GM12878 (cell line): ENCODE results near the gene IGF2BP1. TPM values are rescaled to one million over a fixed set of nuclear protein-coding genes. Genes with fewer than 3 reads are reported as not detected.

Experiments
- ATAC-seq: fragments of 200-7000 bp; cut with Tn5 transposase; 3 replicates; pipeline ENCODE4 v1.9.1; 2020; ENCODE audit warnings: mild to moderate bottlenecking, moderate library complexity
- BruUV-seq: library from RNA; stranded (reverse); fragments of 400-500 nt; replicated peaks from 2 replicates; lab custom pipeline; 2021; lab: Mats Ljungman, UMichigan
- CTCF ChIA-PET: fragments of 300-600 bp; sonication (Branson Sonifier 250); formaldehyde crosslinking; extraction: SDS; loops from one replicate; lab custom pipeline; 2021; ENCODE audit warnings: inconsistent platforms; lab: Yijun Ruan, JAX
- POLR2A ChIA-PET: fragments of 350-600 bp; formaldehyde crosslinking; extraction: SDS; loops from one replicate; lab custom pipeline; 2021; ENCODE audit warnings: inconsistent platforms; lab: Charles Lee
- RAD21 ChIA-PET: fragments of 300-600 bp; sonication (Branson Sonifier 250); formaldehyde crosslinking; loops from one replicate; lab custom pipeline; 2023; ENCODE audit warnings: antibody characterized with exemption; ENCODE audit not compliant: unreplicated experiment; lab: Charles Lee
- SMC1A ChIA-PET: fragments of 300-600 bp; sonication (Branson Sonifier 250); formaldehyde crosslinking; loops from one replicate; lab custom pipeline; 2023; ENCODE audit not compliant: unreplicated experiment, uncharacterized antibody; lab: Charles Lee
- DNase-seq: peaks from one replicate; pipeline ENCODE4 v3.0.0-alpha.2; 2011; ENCODE audit warnings: low read depth, low spot score
- FAIRE-seq: peaks from 3 replicates; lab custom pipeline; 2011; peaks lifted over from hg19 to GRCh38; lab: Jason Lieb, UNC
- H2AFZ ChIP-seq: 2 replicates; pipeline ENCODE4 v1.6.0; 2011; ENCODE audit warnings: low read depth, low read length, control low read depth; ENCODE audit not compliant: control insufficient read depth
- H3K27ac ChIP-seq: 2 replicates; pipeline ENCODE4 v1.5.1; 2011; ENCODE audit warnings: control low read depth; ENCODE audit not compliant: control insufficient read depth, insufficient read depth
- H3K27me3 ChIP-seq, 2 experiments: replicated peaks in 1 of 2; 2 replicates each; pipeline versions ENCODE4 v1.6.0 to v1.6.1; 2011; ENCODE audit warnings: low read length in 1 of 2; ENCODE audit not compliant: control insufficient read depth in 2 of 2, insufficient read depth in 2 of 2
- H3K36me3 ChIP-seq, 2 experiments: 2 replicates each; pipeline ENCODE4 v1.5.1; 2011; ENCODE audit warnings: low read length in 1 of 2; ENCODE audit not compliant: control insufficient read depth in 2 of 2, insufficient read depth in 2 of 2
- H3K4me1 ChIP-seq: 2 replicates; pipeline ENCODE4 v1.6.1; 2011; ENCODE audit warnings: mild to moderate bottlenecking, low read length, moderate library complexity, mixed read lengths; ENCODE audit not compliant: control insufficient read depth, insufficient read depth
- H3K4me2 ChIP-seq: 2 replicates; pipeline ENCODE4 v1.6.0; 2011; ENCODE audit warnings: control low read depth; ENCODE audit not compliant: control insufficient read depth, insufficient read depth
- H3K4me3 ChIP-seq: fragments of 200-600 bp; sonication (generic); 2 replicates; pipeline ENCODE4 v1.5.1; 2016
- H3K79me2 ChIP-seq: 2 replicates; pipeline ENCODE4 v1.6.0; 2011; ENCODE audit warnings: low read length; ENCODE audit not compliant: control insufficient read depth, insufficient read depth
- H3K9ac ChIP-seq: 2 replicates; pipeline ENCODE4 v1.8.0; 2011; ENCODE audit warnings: low read length, control low read depth, mixed read lengths; ENCODE audit not compliant: control insufficient read depth, insufficient read depth
- H3K9me3 ChIP-seq: replicated peaks from 3 replicates; pipeline ENCODE4 v1.5.1; 2011; ENCODE audit warnings: mild to moderate bottlenecking, low read length; ENCODE audit not compliant: control insufficient read depth, insufficient read depth
- H4K20me1 ChIP-seq: 2 replicates; pipeline ENCODE4 v1.6.0; 2011; ENCODE audit not compliant: control insufficient read depth, insufficient read depth
- HDGF ChIP-seq: fragments of 450-650 bp; IDR thresholded peaks from 2 replicates; pipeline ENCODE4 v1.6.1; 2016; ENCODE audit warnings: antibody characterized with exemption
- JUND ChIP-seq: IDR thresholded peaks from 2 replicates; pipeline ENCODE4 v1.6.1; 2012; ENCODE audit warnings: low read depth, mild to moderate bottlenecking, low read length, improper control_type of control experiment, moderate library complexity
- LARP7 ChIP-seq: fragments of 450-650 bp; IDR thresholded peaks from 2 replicates; pipeline ENCODE4 v1.6.1; 2017; ENCODE audit warnings: mild to moderate bottlenecking
- PRDM15 ChIP-seq: fragments of 450-650 bp; formaldehyde crosslinking; IDR thresholded peaks from 2 replicates; pipeline ENCODE4 v1.4.0; 2020; ENCODE audit warnings: mild to moderate bottlenecking, moderate library complexity
- REST ChIP-seq: IDR thresholded peaks from 2 replicates; pipeline ENCODE4 v1.6.1; 2012; ENCODE audit warnings: mild to moderate bottlenecking, low read depth, low read length
- WRNIP1 ChIP-seq: IDR thresholded peaks from 2 replicates; pipeline ENCODE4 v1.6.1; 2011; ENCODE audit warnings: low read depth, low read length, improper control_type of control experiment, borderline replicate concordance
- WGBS: methylation state at CpG from one replicate; pipeline ENCODE4 v1.1.6; 2016; ENCODE audit warnings: low lambda C conversion rate; ENCODE audit not compliant: insufficient replicate concordance, insufficient coverage; ENCODE audit errors: missing lambda C conversion rate; 5-methylcytosine and 5-hydroxymethylcytosine counted together
- in situ Hi-C: fragments of 300-500 bp; cut with MboI; formaldehyde crosslinking; loops from 9 replicates; pipeline ENCODE4 v1.14.3; 2018; ENCODE audit warnings: mixed read lengths
- intact Hi-C: fragments of 100-400 bp; cut with micrococcal nuclease; formaldehyde crosslinking; loops from one replicate; pipeline ENCODE4 v1.14.2; 2022; ENCODE audit not compliant: unreplicated experiment
- polyA plus RNA-seq, 11 experiments: library from polyadenylated mRNA; depleted of rRNA in 4 of 11; unstranded in 6 of 11; stranded (reverse) in 5 of 11; fragments of >200 nt; fragmentation: Nextera tagmentation in 4 of 11; fragmentation: Illumina TruSeq in 1 of 11; extraction: Ambion mirVana in 4 of 11; extraction: Trizol in 1 of 11; gene quantifications; 1 replicate in 1 of 11; 2 replicates in 10 of 11; pipeline versions ENCODE4 v1.2.1 to v1.2.3, GENCODE V29; 2011 to 2016; ENCODE audit warnings: inconsistent platforms in 2 of 11, missing spikeins in 2 of 11, low read depth in 1 of 11
- total RNA-seq, 4 experiments: library from RNA; depleted of rRNA in 3 of 4; stranded (reverse); fragments of >200 nt in 3 of 4; fragmentation: Illumina TruSeq in 1 of 4; extraction: Trizol in 1 of 4; gene quantifications; 2 replicates each; pipeline versions ENCODE4 v1.2.1 to v1.2.3, GENCODE V29; 2013 to 2021
- TF ChIP-seq, protein P1 (sequence below): IDR thresholded peaks from 2 replicates; pipeline ENCODE4 v1.6.1; 2011; ENCODE audit warnings: borderline replicate concordance, low read depth, mild to moderate bottlenecking, moderate library complexity, low read length; ENCODE audit not compliant: insufficient read depth, poor library complexity, severe bottlenecking

IGF2BP1 gene
- total and polyA plus RNA-seq, 10 of the 15 experiments (the other 5 are each of a cell fraction or from before 2014, with no cell fraction given), result 0.04 to 2.4 (median 0.13) TPM; not detected in 1

DNA sequence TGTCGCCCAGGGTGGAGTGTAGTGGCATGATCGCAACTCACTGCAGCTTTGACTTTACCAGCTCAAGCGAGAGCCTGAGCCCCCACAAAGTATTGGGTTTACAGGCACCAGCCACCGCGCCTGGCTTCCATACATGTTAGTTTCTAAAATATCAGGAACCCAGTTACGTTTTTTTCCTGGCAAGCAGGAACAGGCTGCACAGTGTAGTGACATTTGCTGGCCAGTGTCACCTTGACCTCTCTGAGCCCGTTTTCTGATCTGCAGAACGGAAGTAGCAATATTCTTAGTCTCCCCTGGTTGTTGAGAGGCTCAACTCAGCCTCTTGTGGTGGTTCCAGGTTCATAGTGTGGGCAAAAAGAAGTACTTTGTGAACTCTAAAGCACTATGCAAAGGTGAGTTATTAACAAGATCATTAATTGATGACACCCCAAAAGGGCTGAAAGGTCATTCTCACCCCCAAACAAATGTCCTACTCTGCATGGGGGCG lies 15.6 kb downstream of the IGF2BP1 start (continued):
- TF ChIP-seq REST, result no peak
- TF ChIP-seq WRNIP1, result no peak
- TF ChIP-seq LARP7, result no peak
- no peak for TF ChIP-seq JUND

DNA sequence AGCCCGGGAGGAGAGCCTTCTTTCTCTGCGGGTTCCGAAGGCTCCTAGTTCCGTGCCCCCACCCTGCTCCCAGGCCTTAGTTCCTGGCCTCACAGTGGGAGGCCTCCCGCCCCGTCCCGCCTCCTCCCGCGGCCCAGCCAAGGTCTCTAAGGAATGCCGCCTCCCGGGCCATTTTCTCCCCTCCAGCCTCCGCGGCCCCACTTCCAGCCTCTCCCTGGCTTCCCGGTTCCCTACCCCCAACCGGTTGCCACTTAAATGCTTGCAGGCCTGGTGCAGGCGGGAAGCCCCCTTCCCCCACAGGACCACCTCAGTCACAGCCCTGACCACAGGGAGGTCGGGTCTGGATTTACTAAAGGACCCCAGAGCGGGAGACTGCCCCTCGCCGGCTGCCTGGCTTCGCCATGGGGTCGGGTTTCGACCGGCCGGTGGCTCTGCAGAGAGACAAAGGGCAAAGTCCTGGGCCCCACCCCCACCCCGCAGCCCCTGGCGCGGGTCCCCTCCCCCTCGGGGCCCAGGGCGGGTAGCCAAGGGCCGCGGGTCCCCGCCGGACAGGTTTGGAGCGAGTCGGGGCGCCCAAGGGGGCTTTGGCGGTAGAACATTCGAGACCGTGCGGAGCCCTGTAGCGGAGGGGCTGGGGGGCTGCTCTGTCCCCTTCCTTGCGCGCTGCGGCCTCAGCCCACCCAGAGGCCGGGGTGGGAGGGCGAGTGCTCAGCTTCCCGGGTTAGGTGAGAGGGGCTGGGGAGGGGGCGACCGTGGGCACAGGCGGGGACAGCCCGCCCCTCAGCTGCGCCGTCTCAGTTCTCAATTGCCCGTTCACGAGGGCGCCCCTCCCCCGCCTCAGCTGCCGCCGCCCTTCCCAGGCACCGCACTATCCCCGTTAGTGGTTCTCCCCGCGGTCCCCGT lies 16.4 kb downstream of the IGF2BP1 start:
- SMC1A ChIA-PET, result no interaction called here
- DNase-seq (no peak), ATAC-seq (no peak), FAIRE-seq (no peak)
- Histone ChIP-seq H2AFZ (no peak overlapping the region), H3K27ac (no peak overlapping the region), H3K4me3 (no peak overlapping the region), H3K9me3 (no peaks in the 10 kb centered on the region), H3K79me2 (no peaks in the 10 kb centered on the region), H3K9ac (no peak overlapping the region), H3K4me2 (no peak overlapping the region), H3K4me1 (no peaks in the 10 kb centered on the region), H4K20me1 (no peaks in the 10 kb centered on the region), H3K36me3 (no peaks in the 10 kb centered on the region), H3K27me3 (peaks cover 0 to 1% of the 10 kb centered on the region in 2 experiments; a peak in 2 of 4 replicates)
- intact Hi-C loops (no loop called here), in situ Hi-C loops (no loop called here)
- BruUV-seq, result no TSS peak
- 40% methylated on average over 57 of the region's 65 CpGs for WGBS
- POLR2A ChIA-PET, result interaction anchor here (0.6 to 0.7 kb wide), 2 partner anchors 345 to 1094 kb away, joined by 3 to 4 read pairs; no protein-coding TSS in a partner anchor
- RAD21 ChIA-PET, result no interaction called here
- CTCF ChIA-PET, result no interaction called here
- TF ChIP-seq, protein P1, sequence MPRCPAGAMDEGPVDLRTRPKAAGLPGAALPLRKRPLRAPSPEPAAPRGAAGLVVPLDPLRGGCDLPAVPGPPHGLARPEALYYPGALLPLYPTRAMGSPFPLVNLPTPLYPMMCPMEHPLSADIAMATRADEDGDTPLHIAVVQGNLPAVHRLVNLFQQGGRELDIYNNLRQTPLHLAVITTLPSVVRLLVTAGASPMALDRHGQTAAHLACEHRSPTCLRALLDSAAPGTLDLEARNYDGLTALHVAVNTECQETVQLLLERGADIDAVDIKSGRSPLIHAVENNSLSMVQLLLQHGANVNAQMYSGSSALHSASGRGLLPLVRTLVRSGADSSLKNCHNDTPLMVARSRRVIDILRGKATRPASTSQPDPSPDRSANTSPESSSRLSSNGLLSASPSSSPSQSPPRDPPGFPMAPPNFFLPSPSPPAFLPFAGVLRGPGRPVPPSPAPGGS, result no peak
- TF ChIP-seq PRDM15 (no peak), REST (no peak), HDGF (no peak)
